ENCODE results near the gene KRTAP10-5.

- TF ChIP-seq POLR2A (IDR thresholded peaks at IDR 0.05) (no peak), CTCF (IDR thresholded peaks at IDR 0.05) (no peak)
Observed at GRCh38 chr21:44593598-44594405, 13.4 kb upstream of the KRTAP10-5 start.

All from right lobe of liver (tissue), 4 donors.